Right atrium auricular region (tissue), 2 donors: ENCODE data around the gene NUBP2. TPM values are rescaled to one million over a fixed set of nuclear protein-coding genes. Genes with fewer than 3 reads are reported as not detected.

Source experiments
- DNase-seq: peaks from one replicate; pipeline ENCODE4 v3.0.0-alpha.2; 2019; ENCODE audit warnings: low spot score
- H3K27ac ChIP-seq, 2 donors: fragments of 200-600 bp; sonication (generic); 1 replicate in 1 of 2; 2 replicates in 1 of 2; pipeline ENCODE4 v1.5.1; 2016 to 2019
- H3K27me3 ChIP-seq, 2 donors: fragments of 200-600 bp; sonication (generic); one replicate each; pipeline versions ENCODE4 v1.5.1 to v1.6.0; 2017 to 2019
- H3K36me3 ChIP-seq: fragments of 200-600 bp; sonication (generic); one replicate; pipeline ENCODE4 v1.5.1; 2016
- H3K4me1 ChIP-seq, 2 donors: fragments of 200-600 bp; sonication (generic); one replicate each; pipeline versions ENCODE4 v1.5.1 to v1.6.0; 2017 to 2019
- H3K4me3 ChIP-seq, 2 donors: fragments of 200-600 bp; sonication (generic); 1 replicate in 1 of 2; 2 replicates in 1 of 2; pipeline ENCODE4 v1.5.1; 2017 to 2019; ENCODE audit warnings: mild to moderate bottlenecking in 1 of 2, moderate library complexity in 1 of 2
- H3K9me3 ChIP-seq, 2 donors: fragments of 200-600 bp; sonication (generic); one replicate each; pipeline ENCODE4 v1.5.1; 2019
- CTCF ChIP-seq, 2 donors: fragments of 200-600 bp; sonication (generic); IDR thresholded peaks; one replicate each; pipeline ENCODE4 v1.5.1; 2019; ENCODE audit warnings: antibody characterized with exemption in 2 of 2
- total RNA-seq, 2 donors: library from RNA; depleted of rRNA; stranded (reverse); fragments of >200 nt; gene quantifications; one replicate each; pipeline ENCODE4 v1.1.0, GENCODE V29; 2016

NUBP2 gene
- total RNA-seq, 2 donors from 2014 or later, result 70.3 to 77.9 TPM

GRCh38 chr16:1769402-1770300, 13.1 kb upstream of the NUBP2 start:
- TF ChIP-seq CTCF (IDR thresholded peaks at IDR 0.05), result no peak
- H3K27ac ChIP-seq, result peak overlapping the region; percentile 95 to 97
- H3K27me3 ChIP-seq, result no peaks in the 10 kb centered on the region
- H3K4me3 ChIP-seq, result peak overlapping the region in 1 of 2 donors; percentile 94
- peaks cover 0 to 38% of the 10 kb centered on the region in 2 donors for H3K4me1 ChIP-seq
- no peaks in the 10 kb centered on the region for H3K9me3 ChIP-seq
- H3K36me3 ChIP-seq, result peaks cover 45% of the 10 kb centered on the region
- no peak for DNase-seq

DNA sequence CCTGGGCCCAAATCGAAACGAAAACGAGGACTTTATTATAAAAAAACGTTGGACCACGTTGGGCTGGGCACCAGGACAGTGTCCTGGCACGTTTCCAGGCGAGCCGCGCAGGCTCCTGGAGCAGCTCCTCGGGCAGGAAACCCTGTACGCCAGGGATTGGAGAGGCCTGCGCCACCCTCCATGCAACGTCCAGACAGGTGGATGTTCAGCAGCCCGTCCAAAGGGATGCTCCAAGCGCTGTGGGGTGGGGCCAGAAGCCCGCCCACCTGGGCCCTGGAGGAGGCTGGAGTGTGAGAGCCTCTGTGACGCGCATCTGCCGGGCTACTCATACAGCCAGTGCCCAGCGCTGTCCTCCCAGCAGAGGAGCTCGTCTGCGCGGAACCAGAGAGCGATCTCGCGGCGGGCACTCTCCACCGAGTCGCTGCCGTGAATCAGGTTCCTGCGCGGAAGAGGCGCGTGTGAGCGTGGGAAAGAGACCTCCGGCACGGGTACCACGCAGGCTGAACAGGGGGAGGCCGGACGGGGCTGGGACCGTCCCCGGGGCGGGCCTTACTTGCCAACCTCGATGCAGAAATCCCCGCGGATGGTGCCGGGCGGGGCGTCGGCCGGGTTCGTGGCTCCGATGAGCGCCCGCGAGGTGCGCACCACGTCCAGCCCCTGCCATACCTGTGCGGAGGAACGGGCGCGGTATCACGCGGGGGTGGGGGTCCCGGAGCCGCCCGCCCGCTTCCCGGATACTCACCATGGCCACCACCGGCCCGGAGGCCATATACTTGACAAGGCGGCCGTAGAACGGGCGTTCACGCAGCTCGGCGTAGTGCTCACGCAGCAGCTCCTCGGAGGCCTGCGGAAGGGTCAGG, 12.2 kb upstream of the NUBP2 start:
- Histone ChIP-seq H3K27me3 (no peaks in the 10 kb centered on the region), H3K4me1 (peaks cover 0 to 39% of the 10 kb centered on the region in 2 donors), H3K9me3 (no peaks in the 10 kb centered on the region), H3K27ac (peak overlapping the region; percentile 95 to 97), H3K4me3 (peak overlapping the region; percentile 70 to 94), H3K36me3 (peaks cover 38% of the 10 kb centered on the region)
- peak; percentile 70 for DNase-seq
- no peak for TF ChIP-seq CTCF (IDR thresholded peaks at IDR 0.05)

DNA sequence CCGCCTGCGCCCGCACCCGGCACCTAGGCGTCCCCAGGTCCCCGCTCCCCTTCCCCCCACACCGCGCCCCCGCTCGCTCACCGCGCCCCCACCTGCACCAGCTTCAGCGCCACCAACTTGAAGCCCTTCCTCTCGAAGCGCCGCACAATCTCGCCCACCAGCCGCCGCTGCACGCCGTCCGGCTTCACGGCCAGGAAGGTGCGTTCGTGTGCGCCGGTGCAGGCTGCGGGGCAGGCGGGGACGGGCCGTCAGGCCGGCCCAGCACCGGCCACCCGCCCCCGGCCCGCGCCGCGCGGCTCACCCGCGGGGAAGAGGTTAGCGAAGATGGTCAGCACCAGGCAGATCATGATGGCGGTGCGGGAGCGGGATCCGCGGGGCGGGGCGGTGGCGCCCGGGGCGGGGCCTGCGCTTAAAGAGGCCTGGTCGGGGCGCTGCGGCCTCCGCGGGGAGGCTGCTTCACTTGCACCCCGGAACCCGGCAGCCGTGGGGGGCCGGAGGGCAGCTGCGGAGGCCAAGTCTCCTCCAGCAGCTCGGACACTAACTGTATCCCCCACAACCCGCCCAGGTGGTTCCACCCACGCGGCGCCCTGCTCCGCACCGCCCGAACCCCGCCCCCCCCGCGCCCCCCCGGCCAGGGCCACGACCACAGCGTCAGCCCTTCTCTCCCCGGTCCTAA, 11.4 kb upstream of the NUBP2 start, which contains the start of gene NME3:
Gene NME3 (minus strand): TSS at position 356 of the 676 bp plus-strand sequence. CDS start 9 bp downstream, at position 347.
- Histone ChIP-seq H3K4me1 (peaks cover 0 to 39% of the 10 kb centered on the region in 2 donors), H3K27ac (peak within 1 kb of the TSS; percentile 95 to 97), H3K27me3 (no peaks in the 10 kb centered on the region), H3K4me3 (peak within 1 kb of the TSS; percentile 70 to 94), H3K36me3 (peaks cover 38% of the 10 kb centered on the region), H3K9me3 (no peaks in the 10 kb centered on the region)
- no peak for TF ChIP-seq CTCF (IDR thresholded peaks at IDR 0.05)
- DNase-seq, result peak; percentile 77

GRCh38 chr16:1771864-1772361, 10.8 kb upstream of the NUBP2 start:
- peaks cover 0 to 39% of the 10 kb centered on the region in 2 donors for H3K4me1 ChIP-seq
- TF ChIP-seq CTCF (IDR thresholded peaks at IDR 0.05), result no peak
- peak overlapping the region; percentile 70 to 94 for H3K4me3 ChIP-seq
- H3K36me3 ChIP-seq, result peaks cover 38% of the 10 kb centered on the region
- peak overlapping the region; percentile 95 to 97 for H3K27ac ChIP-seq
- DNase-seq, result no peak
- H3K9me3 ChIP-seq, result no peaks in the 10 kb centered on the region
- no peaks in the 10 kb centered on the region for H3K27me3 ChIP-seq

GRCh38 chr16:1772362-1772907, 10.3 kb upstream of the NUBP2 start, which contains the start of gene EME2:
Gene EME2, plus strand, starts transcription at chr16:1772810. Its CDS starts 418 bp downstream, at chr16:1773228.
- TF ChIP-seq CTCF (IDR thresholded peaks at IDR 0.05), result no peak
- Histone ChIP-seq H3K4me1 (peaks cover 0 to 39% of the 10 kb centered on the region in 2 donors), H3K36me3 (peaks cover 38% of the 10 kb centered on the region), H3K9me3 (no peaks in the 10 kb centered on the region), H3K27ac (peak within 1 kb of the TSS; percentile 95 to 97), H3K4me3 (peak within 1 kb of the TSS; percentile 70 to 94), H3K27me3 (no peaks in the 10 kb centered on the region)
- no peak for DNase-seq
